K562 (cell line): Measurements from ENCODE around the gene SPTBN5. TPM values are rescaled to one million over a fixed set of nuclear protein-coding genes. Genes with fewer than 3 reads are reported as not detected.

ENCODE experiments used
- ATAC-seq: fragments of 200-7000 bp; cut with Tn5 transposase; 3 replicates; pipeline ENCODE4 v1.9.1; 2020; ENCODE audit warnings: moderate library complexity
- BruUV-seq: library from RNA; stranded (reverse); fragments of 400-500 nt; replicated peaks from 2 replicates; lab custom pipeline; 2021; lab: Mats Ljungman, UMichigan
- CTCF ChIA-PET: fragments of 300-600 bp; formaldehyde crosslinking; extraction: SDS; loops from one replicate; lab custom pipeline; 2021; ENCODE audit warnings: low intra/inter-chr PET ratio; lab: Yijun Ruan, JAX
- POLR2A ChIA-PET: fragments of 300-600, 350-650 bp; sonication (Branson Sonifier 250); formaldehyde crosslinking; extraction: SDS; loops from one replicate; lab custom pipeline; 2021; ENCODE audit warnings: antibody characterized with exemption, inconsistent platforms; lab: Yijun Ruan, JAX
- DNase-seq, 4 experiments: peaks; one replicate each; pipeline versions ENCODE4 v3.0.0 to v3.0.0-alpha.2; 2011 to 2018; ENCODE audit warnings: low spot score in 3 of 4, mixed read lengths in 3 of 4; ENCODE audit errors: extremely low read depth in 1 of 4
- FAIRE-seq: peaks from 2 replicates; lab custom pipeline; 2011; peaks lifted over from hg19 to GRCh38; lab: Jason Lieb, UNC
- H2AFZ ChIP-seq: 2 replicates; pipeline ENCODE4 v1.6.0; 2011; ENCODE audit warnings: low read depth, low read length, control low read depth, inconsistent platforms
- H3K27ac ChIP-seq: fragments of 200-600 bp; 3 replicates; pipeline ENCODE4 v1.8.0; 2011; ENCODE audit warnings: low read depth, mild to moderate bottlenecking, control low read depth, inconsistent platforms, low read length, moderate library complexity, mixed read lengths; ENCODE audit errors: extremely low read depth
- H3K27me3 ChIP-seq, 2 experiments: fragments of 300-600 bp in 1 of 2; 2 replicates in 1 of 2; 3 replicates in 1 of 2; pipeline versions ENCODE4 v1.6.0 to v1.8.0; 2011; ENCODE audit warnings: inconsistent platforms in 2 of 2, low read length in 2 of 2, mild to moderate bottlenecking in 1 of 2, mixed read lengths in 1 of 2, moderate library complexity in 1 of 2; ENCODE audit not compliant: control insufficient read depth in 2 of 2, insufficient read depth in 2 of 2
- H3K36me3 ChIP-seq: fragments of 300-600 bp; 3 replicates; pipeline ENCODE4 v1.8.0; 2011; ENCODE audit warnings: mild to moderate bottlenecking, low read length, inconsistent platforms; ENCODE audit not compliant: control insufficient read depth, insufficient read depth
- H3K4me1 ChIP-seq, 2 experiments: fragments of 200-600 bp in 1 of 2; replicated peaks in 1 of 2; 2 replicates in 1 of 2; 3 replicates in 1 of 2; pipeline versions ENCODE4 v1.5.1 to v1.8.0; 2011; ENCODE audit warnings: inconsistent platforms in 2 of 2, low read length in 2 of 2, mild to moderate bottlenecking in 1 of 2, mixed read lengths in 1 of 2, moderate library complexity in 1 of 2; ENCODE audit not compliant: control insufficient read depth in 2 of 2, insufficient read depth in 2 of 2
- H3K4me2 ChIP-seq: 2 replicates; pipeline ENCODE4 v1.6.1; 2011; ENCODE audit warnings: low read length, control low read depth, inconsistent platforms, mixed read lengths; ENCODE audit not compliant: insufficient read depth
- H3K4me3 ChIP-seq: fragments of 200-600 bp; sonication (generic), shearing (Covaris generic); 2 replicates; pipeline ENCODE4 v1.5.1; 2016; ENCODE audit warnings: control low read depth, inconsistent platforms
- H3K79me2 ChIP-seq: fragments of 200-600 bp; 3 replicates; pipeline ENCODE4 v1.8.0; 2011; ENCODE audit warnings: low read length, inconsistent platforms; ENCODE audit not compliant: control insufficient read depth, insufficient read depth
- H3K9ac ChIP-seq, 2 experiments: 2 replicates each; pipeline versions ENCODE4 v1.6.0 to v1.6.1; 2011; ENCODE audit warnings: low read depth in 2 of 2, low read length in 2 of 2, control low read depth in 1 of 2, inconsistent platforms in 1 of 2, mild to moderate bottlenecking in 1 of 2, mixed read lengths in 1 of 2; ENCODE audit not compliant: insufficient read depth in 1 of 2
- H3K9me1 ChIP-seq: one replicate; pipeline ENCODE4 v1.6.0; 2011; ENCODE audit warnings: inconsistent platforms, mild to moderate bottlenecking, low read length, moderate library complexity; ENCODE audit not compliant: control insufficient read depth, insufficient read depth
- H3K9me3 ChIP-seq: replicated peaks from 2 replicates; pipeline ENCODE4 v1.5.1; 2011; ENCODE audit warnings: low read depth, low read length, inconsistent platforms; ENCODE audit not compliant: control insufficient read depth, insufficient read depth
- H4K20me1 ChIP-seq: replicated peaks from 2 replicates; pipeline ENCODE4 v1.6.1; 2011; ENCODE audit warnings: low read length, inconsistent platforms, mixed read lengths; ENCODE audit not compliant: control insufficient read depth, insufficient read depth
- HEY1 ChIP-seq: fragments of 250-450 bp; sonication (Bioruptor Pico); IDR thresholded peaks from 2 replicates; pipeline ENCODE4 v1.5.0; 2020; ENCODE audit warnings: mild to moderate bottlenecking, moderate library complexity, borderline replicate concordance
- POLR2G ChIP-seq: fragments of 200-400 bp; formaldehyde crosslinking; IDR thresholded peaks from 2 replicates; pipeline ENCODE4 v1.6.1; 2017; ENCODE audit warnings: low read depth, mild to moderate bottlenecking, antibody characterized with exemption, low read length, moderate library complexity
- ZNF263 ChIP-seq: sonication (generic); formaldehyde crosslinking; IDR thresholded peaks from 2 replicates; pipeline ENCODE4 v1.8.0; 2022; ENCODE audit warnings: mild to moderate bottlenecking, missing genetic modification reagents, borderline replicate concordance
- ZNF764 ChIP-seq: fragments of 250-450 bp; sonication (Bioruptor Pico); IDR thresholded peaks from 2 replicates; pipeline ENCODE4 v1.4.0; 2020; ENCODE audit warnings: low read depth, mild to moderate bottlenecking, moderate library complexity
- WGBS: fragments of 100-300 bp; shearing (Covaris generic); methylation state at CpG from one replicate; pipeline ENCODE4 v1.1.6; 2016; ENCODE audit warnings: low coverage, mixed read lengths; ENCODE audit not compliant: insufficient coverage; ENCODE audit errors: missing lambda C conversion rate; 5-methylcytosine and 5-hydroxymethylcytosine counted together
- in situ Hi-C: fragments of 300-500 bp; cut with MboI; formaldehyde crosslinking; loops from 4 replicates; pipeline ENCODE4 v1.15.0; 2018; ENCODE audit warnings: inconsistent platforms, mixed read lengths
- intact Hi-C: fragments of 100-400 bp; cut with micrococcal nuclease; formaldehyde crosslinking; loops from 2 replicates; pipeline ENCODE4 v1.14.2; 2022
- polyA plus RNA-seq, 8 experiments: library from polyadenylated mRNA; depleted of rRNA in 4 of 8; stranded (reverse) in 5 of 8; unstranded in 3 of 8; fragments of >200 nt; fragmentation: Nextera tagmentation in 2 of 8; fragmentation: Illumina TruSeq in 1 of 8; extraction: Ambion mirVana in 2 of 8; extraction: Trizol in 1 of 8; gene quantifications; 2 replicates each; pipeline versions ENCODE4 v1.2.1 to v1.2.3, GENCODE V29; 2011 to 2014; ENCODE audit warnings: inconsistent platforms in 1 of 8, missing spikeins in 1 of 8
- total RNA-seq, 7 experiments: library from RNA; depleted of rRNA in 6 of 7; stranded (reverse); fragments of >200 nt in 6 of 7; fragmentation: Illumina TruSeq in 2 of 7; extraction: Trizol in 2 of 7; gene quantifications; 2 replicates each; pipeline versions ENCODE4 v1.2.1 to v1.2.3, GENCODE V29; 2011 to 2021; ENCODE audit warnings: low replicate concordance in 1 of 7
- TF ChIP-seq, protein P1 (sequence below), 2 experiments: fragments of 450-650 bp; IDR thresholded peaks; 2 replicates each; pipeline ENCODE4 v1.6.1; 2018; ENCODE audit warnings: mild to moderate bottlenecking in 2 of 2, low read depth in 1 of 2; ENCODE audit not compliant: partially characterized antibody in 2 of 2

SPTBN5 gene
- total and polyA plus RNA-seq, 9 of the 15 experiments (the other 6 are each of a cell fraction or from before 2014, with no cell fraction given): 0.02 TPM; not detected in 8

DNA sequence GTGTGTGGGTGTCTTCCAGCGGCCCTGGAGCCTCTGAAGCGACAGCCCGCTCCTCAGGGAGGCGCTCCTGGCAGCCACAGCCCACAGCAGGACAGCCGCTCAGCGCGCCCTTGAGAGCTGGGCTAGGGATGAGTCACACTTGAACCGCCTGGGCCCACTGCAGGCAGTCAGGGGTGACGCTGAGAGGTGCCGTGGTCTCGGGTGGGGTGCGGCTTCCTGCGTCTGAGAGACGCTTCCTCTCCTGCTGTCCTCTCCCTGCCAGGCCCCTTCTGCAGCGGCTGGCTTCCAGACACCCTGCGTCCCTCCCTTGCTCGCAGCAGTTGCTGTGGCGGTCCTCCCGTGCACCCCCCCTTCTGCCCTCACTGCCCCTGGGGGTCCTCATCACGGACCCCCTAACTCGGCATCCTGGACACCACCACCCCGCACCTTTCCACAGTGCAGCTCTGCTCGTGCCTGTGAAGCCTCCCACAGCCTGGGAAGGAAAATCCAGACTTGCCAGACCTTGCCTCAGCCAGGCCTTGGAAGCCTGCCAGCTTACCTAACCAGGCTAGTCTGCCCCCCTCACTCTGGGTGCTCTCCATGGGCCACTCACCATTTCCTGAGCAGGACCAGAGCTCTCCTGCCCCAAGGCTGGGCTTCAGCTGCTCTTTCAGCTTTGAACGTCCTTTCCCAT is 1.1 kb upstream of the SPTBN5 start (continued):
- TF ChIP-seq ZNF764 (CRISPR knock-in tag): no peak

- CTCF ChIA-PET: no interaction called here
- Histone ChIP-seq H3K9me3 (no peaks in the 10 kb centered on the region), H3K9me1 (peaks cover 3% of the 10 kb centered on the region), H3K9ac (peak overlapping the region in 1 of 2 experiments; percentile 43; a peak in 1 of 4 replicates)
- no peak for FAIRE-seq
- no peak for TF ChIP-seq HEY1 (CRISPR knock-in tag)
- TF ChIP-seq, protein P1, sequence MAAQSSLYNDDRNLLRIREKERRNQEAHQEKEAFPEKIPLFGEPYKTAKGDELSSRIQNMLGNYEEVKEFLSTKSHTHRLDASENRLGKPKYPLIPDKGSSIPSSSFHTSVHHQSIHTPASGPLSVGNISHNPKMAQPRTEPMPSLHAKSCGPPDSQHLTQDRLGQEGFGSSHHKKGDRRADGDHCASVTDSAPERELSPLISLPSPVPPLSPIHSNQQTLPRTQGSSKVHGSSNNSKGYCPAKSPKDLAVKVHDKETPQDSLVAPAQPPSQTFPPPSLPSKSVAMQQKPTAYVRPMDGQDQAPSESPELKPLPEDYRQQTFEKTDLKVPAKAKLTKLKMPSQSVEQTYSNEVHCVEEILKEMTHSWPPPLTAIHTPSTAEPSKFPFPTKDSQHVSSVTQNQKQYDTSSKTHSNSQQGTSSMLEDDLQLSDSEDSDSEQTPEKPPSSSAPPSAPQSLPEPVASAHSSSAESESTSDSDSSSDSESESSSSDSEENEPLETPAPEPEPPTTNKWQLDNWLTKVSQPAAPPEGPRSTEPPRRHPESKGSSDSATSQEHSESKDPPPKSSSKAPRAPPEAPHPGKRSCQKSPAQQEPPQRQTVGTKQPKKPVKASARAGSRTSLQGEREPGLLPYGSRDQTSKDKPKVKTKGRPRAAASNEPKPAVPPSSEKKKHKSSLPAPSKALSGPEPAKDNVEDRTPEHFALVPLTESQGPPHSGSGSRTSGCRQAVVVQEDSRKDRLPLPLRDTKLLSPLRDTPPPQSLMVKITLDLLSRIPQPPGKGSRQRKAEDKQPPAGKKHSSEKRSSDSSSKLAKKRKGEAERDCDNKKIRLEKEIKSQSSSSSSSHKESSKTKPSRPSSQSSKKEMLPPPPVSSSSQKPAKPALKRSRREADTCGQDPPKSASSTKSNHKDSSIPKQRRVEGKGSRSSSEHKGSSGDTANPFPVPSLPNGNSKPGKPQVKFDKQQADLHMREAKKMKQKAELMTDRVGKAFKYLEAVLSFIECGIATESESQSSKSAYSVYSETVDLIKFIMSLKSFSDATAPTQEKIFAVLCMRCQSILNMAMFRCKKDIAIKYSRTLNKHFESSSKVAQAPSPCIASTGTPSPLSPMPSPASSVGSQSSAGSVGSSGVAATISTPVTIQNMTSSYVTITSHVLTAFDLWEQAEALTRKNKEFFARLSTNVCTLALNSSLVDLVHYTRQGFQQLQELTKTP (IDR thresholded peaks at IDR 0.05; ENCODE audit: low read depth in 1 of 2, partially characterized antibody in 2 of 2): no peak
- TF ChIP-seq ZNF263 (CRISPR knock-in tag): peak; percentile 9; the same call in 1 of the 2 replicates
- no peak for TF ChIP-seq POLR2G
- TF ChIP-seq, all 486 proteins: peak for 1
- Histone ChIP-seq H3K79me2 (no peaks in the 10 kb centered on the region), H3K4me3 (no peak overlapping the region), H3K4me1 (peaks cover 0 to 24% of the 10 kb centered on the region in 2 experiments; a peak in 3 of 5 replicates), H4K20me1 (peaks cover 9% of the 10 kb centered on the region; the same call in 1 of the 2 replicates), H2AFZ (peak overlapping the region; percentile 48; the same call in 1 of the 2 replicates), H3K36me3 (no peaks in the 10 kb centered on the region), H3K27me3 (peaks cover 10 to 34% of the 10 kb centered on the region in 2 experiments; a peak in 3 of 5 replicates), H3K4me2 (no peak overlapping the region), H3K27ac (no peak overlapping the region)
- BruUV-seq: no TSS peak
- 24% methylated on average over 15 of the region's 17 CpGs for WGBS
- ATAC-seq (peak; percentile 8; the same call in 2 of the 3 replicates), DNase-seq (no peak)
- intact Hi-C loops: no loop called here
- in situ Hi-C loops: no loop called here
- POLR2A ChIA-PET: no interaction called here
Observed at GRCh38 chr15:41894251-41894790, 468 bp upstream of the SPTBN5 start.
